B cell (primary cell): ENCODE data around the gene ICAM3. TPM values are rescaled to one million over a fixed set of nuclear protein-coding genes. Genes with fewer than 3 reads are reported as not detected.
A peak's percentile ranks its signal among the peaks of the same experiment; 100 is the strongest.
"Not testable (repeated sequence)": the region's sequence is repeated elsewhere in the genome, so short reads cannot be mapped to it uniquely, and the experiment has no call there.

ENCODE experiments used
- ATAC-seq: fragments of 200-7000 bp; cut with Tn5 transposase; one replicate; pipeline ENCODE4 v1.10.0; 2021; ENCODE audit warnings: low read depth, mild to moderate bottlenecking, moderate number of reproducible peaks, moderate library complexity
- CTCF ChIA-PET: fragments of 350-600 bp; sonication (Branson Sonifier 250); formaldehyde crosslinking; loops from one replicate; lab custom pipeline; 2021; ENCODE audit warnings: antibody characterized with exemption, inconsistent platforms; lab: Charles Lee
- POLR2A ChIA-PET: fragments of 350-600 bp; sonication (Branson Sonifier 250); formaldehyde crosslinking; loops from one replicate; lab custom pipeline; 2021; ENCODE audit warnings: antibody characterized with exemption; lab: Charles Lee
- DNase-seq: peaks from one replicate; pipeline ENCODE4 v3.0.0; 2013
- H2AFZ ChIP-seq: 2 replicates; pipeline ENCODE4 v1.6.1; 2012; ENCODE audit warnings: mild to moderate bottlenecking, low read depth, low read length; ENCODE audit not compliant: insufficient read depth, poor library complexity, severe bottlenecking
- H3K27ac ChIP-seq, 2 donors: 1 replicate in 1 of 2; 2 replicates in 1 of 2; pipeline ENCODE4 v1.5.1; 2012 to 2013; ENCODE audit warnings: low read length in 2 of 2, mild to moderate bottlenecking in 2 of 2, moderate library complexity in 1 of 2
- H3K27me3 ChIP-seq, 4 experiments: fragments of 200-600 bp in 1 of 4; sonication (generic) in 1 of 4; replicated peaks in 1 of 4; 1 replicate in 2 of 4; 2 replicates in 2 of 4; pipeline versions ENCODE4 v1.6.1 to v1.7.0; 2013 to 2016; ENCODE audit warnings: low read length in 3 of 4, mild to moderate bottlenecking in 2 of 4, mixed read lengths in 1 of 4, moderate library complexity in 1 of 4; ENCODE audit not compliant: insufficient read depth in 4 of 4, control insufficient read depth in 3 of 4; ENCODE audit errors: control extremely low read depth in 1 of 4
- H3K36me3 ChIP-seq, 2 experiments: replicated peaks in 1 of 2; 1 replicate in 1 of 2; 2 replicates in 1 of 2; pipeline versions ENCODE4 v1.6.1 to v1.7.1; 2013; ENCODE audit warnings: low read length in 1 of 2; ENCODE audit not compliant: insufficient read depth in 2 of 2, control insufficient read depth in 1 of 2; ENCODE audit errors: control extremely low read depth in 1 of 2, extremely low read depth in 1 of 2
- H3K4me1 ChIP-seq, 2 donors: fragments of 200-600 bp in 1 of 2; sonication (generic) in 1 of 2; 1 replicate in 1 of 2; 2 replicates in 1 of 2; pipeline versions ENCODE4 v1.5.1 to v1.6.1; 2013 to 2017; ENCODE audit warnings: low read length in 2 of 2; ENCODE audit not compliant: control insufficient read depth in 2 of 2, insufficient read depth in 2 of 2
- H3K4me2 ChIP-seq: replicated peaks from 2 replicates; pipeline ENCODE3; 2012; ENCODE audit warnings: mild to moderate bottlenecking, low read depth, low read length; ENCODE audit not compliant: poor library complexity, severe bottlenecking
- H3K4me3 ChIP-seq, 5 experiments: fragments of 200-600 bp in 1 of 5; sonication (generic) in 1 of 5; 1 replicate in 3 of 5; 2 replicates in 2 of 5; pipeline versions ENCODE4 v1.5.1 to v1.7.0; 2011 to 2016; ENCODE audit warnings: low read length in 4 of 5, mild to moderate bottlenecking in 4 of 5, low read depth in 2 of 5, control low read depth in 1 of 5, moderate library complexity in 1 of 5; ENCODE audit not compliant: insufficient read depth in 1 of 5; ENCODE audit errors: control extremely low read depth in 1 of 5, extremely low read depth in 1 of 5
- H3K79me2 ChIP-seq: fragments of 200-600 bp; sonication (generic); one replicate; pipeline ENCODE4 v1.6.0; 2016; ENCODE audit warnings: low read length; ENCODE audit not compliant: control insufficient read depth, insufficient read depth
- H3K9ac ChIP-seq: fragments of 200-600 bp; sonication (generic); 2 replicates; pipeline ENCODE4 v1.6.1; 2017; ENCODE audit warnings: mild to moderate bottlenecking, low read length, moderate library complexity
- H3K9me3 ChIP-seq, 3 donors: one replicate each; pipeline versions ENCODE4 v1.6.1 to v1.7.1; 2013; ENCODE audit warnings: low read length in 2 of 3; ENCODE audit not compliant: control insufficient read depth in 2 of 3, insufficient read depth in 1 of 3; ENCODE audit errors: control extremely low read depth in 1 of 3
- H4K20me1 ChIP-seq: 2 replicates; pipeline ENCODE4 v1.6.0; 2012; ENCODE audit warnings: mild to moderate bottlenecking, low read length; ENCODE audit not compliant: insufficient read depth, control insufficient read depth, poor library complexity, severe bottlenecking
- H3K27ac Mint-ChIP-seq: one replicate; pipeline ENCODE4 v1.8.0; 2021; ENCODE audit warnings: mixed read lengths
- H3K27me3 Mint-ChIP-seq: one replicate; pipeline ENCODE4 v1.8.0; 2021; ENCODE audit warnings: mixed read lengths
- H3K4me1 Mint-ChIP-seq: one replicate; pipeline ENCODE4 v1.8.0; 2021; ENCODE audit warnings: mixed read lengths
- H3K4me3 Mint-ChIP-seq: one replicate; pipeline ENCODE4 v1.8.0; 2021; ENCODE audit warnings: mixed read lengths
- H3K9me3 Mint-ChIP-seq: one replicate; pipeline ENCODE4 v1.8.0; 2022; ENCODE audit warnings: mixed read lengths; ENCODE audit not compliant: insufficient read depth
- EZH2 ChIP-seq: IDR thresholded peaks from 2 replicates; pipeline ENCODE4 v1.6.1; 2012; ENCODE audit warnings: borderline replicate concordance, low read depth, mild to moderate bottlenecking, moderate library complexity, low read length; ENCODE audit not compliant: insufficient read depth, poor library complexity, severe bottlenecking
- WGBS: methylation state at CpG from one replicate; pipeline ENCODE4 v1.1.5; 2013; ENCODE audit warnings: missing lambda C conversion rate; ENCODE audit not compliant: insufficient coverage; 5-methylcytosine and 5-hydroxymethylcytosine counted together
- intact Hi-C: fragments of 100-400 bp; cut with micrococcal nuclease; formaldehyde crosslinking; loops from one replicate; pipeline ENCODE4 v1.10.0; 2022
- polyA plus RNA-seq: library from polyadenylated mRNA; depleted of rRNA; stranded (reverse); fragments of >200 nt; gene quantifications from 2 replicates; pipeline ENCODE4 v1.2.3, GENCODE V29; 2012
- total RNA-seq, 2 donors: library from RNA; stranded (reverse); fragments of 120-200 nt in 1 of 2; gene quantifications; 1 replicate in 1 of 2; 2 replicates in 1 of 2; pipeline versions ENCODE4 v1.2.3 to v1.2.4, GENCODE V29; 2013 to 2022
- TF ChIP-seq, protein P1 (sequence below): fragments of 200-600 bp; IDR thresholded peaks from one replicate; pipeline ENCODE4 v1.8.0; 2022; ENCODE audit warnings: antibody characterized with exemption, mild to moderate bottlenecking

ICAM3 gene
- total and polyA plus RNA-seq, 2 donors (not counting 1 experiment from before 2014, with no cell fraction given), result 119 to 223 TPM

DNA sequence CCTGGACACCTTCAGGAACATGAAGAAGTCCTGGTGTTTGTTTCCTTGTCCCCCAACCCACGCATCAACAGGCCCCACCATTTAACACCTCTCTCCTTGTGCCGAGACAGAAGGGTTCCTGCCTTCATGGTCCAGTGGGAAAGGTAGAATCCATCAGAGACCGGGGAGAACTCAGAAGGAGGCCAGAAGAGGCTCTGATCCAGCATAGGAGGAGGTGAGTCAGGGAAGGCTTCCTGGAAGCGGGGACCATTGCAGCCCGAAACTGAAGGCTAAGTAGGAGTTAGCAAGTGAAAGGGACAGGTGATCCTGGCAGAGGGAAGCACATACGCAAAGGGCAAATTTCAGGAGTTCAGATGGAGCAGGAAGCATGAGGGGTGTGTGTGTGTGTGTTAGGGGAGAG is 484 bp downstream of the ICAM3 start:
- Histone ChIP-seq H3K4me2 (peak overlapping the region; percentile 78), H3K9ac (peak overlapping the region; percentile 87), H3K27ac (peak overlapping the region; percentile 48 to 70), H3K27me3 (no peaks in the 10 kb centered on the region), H2AFZ (peak overlapping the region; percentile 93), H3K79me2 (peaks cover 64% of the 10 kb centered on the region), H3K36me3 (peaks cover 0 to 24% of the 10 kb centered on the region in 2 experiments), H3K4me3 (peak overlapping the region; percentile 47 to 92 (median 81)), H4K20me1 (peaks cover 19% of the 10 kb centered on the region), H3K4me1 (peaks cover 17 to 30% of the 10 kb centered on the region in 2 donors), H3K9me3 (peaks cover 0 to 10% (median 0%) of the 10 kb centered on the region in 3 donors)
- 19% methylated on average over 5 of the region's 6 CpGs for WGBS
- ATAC-seq (no peak), DNase-seq (no peak)
- no peak for TF ChIP-seq EZH2
- TF ChIP-seq, protein P1, sequence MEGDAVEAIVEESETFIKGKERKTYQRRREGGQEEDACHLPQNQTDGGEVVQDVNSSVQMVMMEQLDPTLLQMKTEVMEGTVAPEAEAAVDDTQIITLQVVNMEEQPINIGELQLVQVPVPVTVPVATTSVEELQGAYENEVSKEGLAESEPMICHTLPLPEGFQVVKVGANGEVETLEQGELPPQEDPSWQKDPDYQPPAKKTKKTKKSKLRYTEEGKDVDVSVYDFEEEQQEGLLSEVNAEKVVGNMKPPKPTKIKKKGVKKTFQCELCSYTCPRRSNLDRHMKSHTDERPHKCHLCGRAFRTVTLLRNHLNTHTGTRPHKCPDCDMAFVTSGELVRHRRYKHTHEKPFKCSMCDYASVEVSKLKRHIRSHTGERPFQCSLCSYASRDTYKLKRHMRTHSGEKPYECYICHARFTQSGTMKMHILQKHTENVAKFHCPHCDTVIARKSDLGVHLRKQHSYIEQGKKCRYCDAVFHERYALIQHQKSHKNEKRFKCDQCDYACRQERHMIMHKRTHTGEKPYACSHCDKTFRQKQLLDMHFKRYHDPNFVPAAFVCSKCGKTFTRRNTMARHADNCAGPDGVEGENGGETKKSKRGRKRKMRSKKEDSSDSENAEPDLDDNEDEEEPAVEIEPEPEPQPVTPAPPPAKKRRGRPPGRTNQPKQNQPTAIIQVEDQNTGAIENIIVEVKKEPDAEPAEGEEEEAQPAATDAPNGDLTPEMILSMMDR, result no peak
- peak overlapping the region; percentile 97 for H3K27ac Mint-ChIP-seq
- peaks cover 22% of the 10 kb centered on the region for H3K4me1 Mint-ChIP-seq
- peak overlapping the region; percentile 98 for H3K4me3 Mint-ChIP-seq
- ChIA-PET POLR2A (interaction anchor here (0.7 kb wide), 1 partner anchor 20 kb away, joined by 5 read pairs; no protein-coding TSS in a partner anchor), CTCF (interaction anchor here (0.9 to 1.4 kb wide), 2 partner anchors 50 to 69 kb away, joined by 3 to 6 read pairs; no protein-coding TSS in a partner anchor)
- H3K27me3 Mint-ChIP-seq, result no peaks in the 10 kb centered on the region
- intact Hi-C loops, result no loop called here
- H3K9me3 Mint-ChIP-seq, result no peaks in the 10 kb centered on the region

DNA sequence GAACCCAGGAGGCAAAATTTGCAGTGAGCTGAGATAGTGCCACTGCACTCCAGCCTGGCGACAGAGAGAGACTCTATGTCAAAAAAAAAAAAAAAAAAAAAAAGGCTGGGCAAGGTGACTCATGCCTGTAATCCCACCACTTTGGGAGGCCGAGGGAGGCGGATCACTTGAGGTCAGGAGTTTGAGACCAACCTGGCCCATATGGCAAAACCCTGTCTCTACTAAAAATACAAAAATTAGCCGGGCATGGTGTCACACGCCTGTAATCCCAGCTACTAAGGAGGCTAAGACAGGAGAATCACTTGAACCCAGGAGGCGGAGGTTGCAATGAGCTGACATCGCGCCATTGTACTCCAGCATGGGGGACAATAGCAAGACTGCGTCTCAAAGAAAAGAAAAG is 2.7 kb downstream of the ICAM3 start:
- H3K9me3 Mint-ChIP-seq, POLR2A ChIA-PET, H3K27me3 ChIP-seq, H3K27ac ChIP-seq, H3K4me3 Mint-ChIP-seq, intact Hi-C loops, H3K9ac ChIP-seq, ATAC-seq, H3K27me3 Mint-ChIP-seq, H3K4me3 ChIP-seq, DNase-seq, H3K27ac Mint-ChIP-seq, H3K4me2 ChIP-seq, H2AFZ ChIP-seq: not testable (repeated sequence)
- 98% methylated on average over 6 of the region's 9 CpGs for WGBS
- H4K20me1 ChIP-seq, result peaks cover 34% of the 10 kb centered on the region
- peaks cover 0 to 24% of the 10 kb centered on the region in 2 experiments for H3K36me3 ChIP-seq
- peaks cover 0 to 15% (median 0%) of the 10 kb centered on the region in 3 donors for H3K9me3 ChIP-seq
- peaks cover 27 to 45% of the 10 kb centered on the region in 2 donors for H3K4me1 ChIP-seq
- peaks cover 39% of the 10 kb centered on the region for H3K4me1 Mint-ChIP-seq
- H3K79me2 ChIP-seq, result peaks cover 81% of the 10 kb centered on the region
- CTCF ChIA-PET, result interaction anchor here (0.6 to 4.3 kb wide), 4 partner anchors 39 to 78 kb away, joined by 3 to 14 read pairs (median 3); partner anchors contain the start of gene ICAM1
